ENCODE measurements around the gene AIFM3. TPM values are rescaled to one million over a fixed set of nuclear protein-coding genes. Genes with fewer than 3 reads are reported as not detected.

The AIFM3 gene
- total RNA-seq, 1 donor from 2014 or later: 12.3 TPM

DNA sequence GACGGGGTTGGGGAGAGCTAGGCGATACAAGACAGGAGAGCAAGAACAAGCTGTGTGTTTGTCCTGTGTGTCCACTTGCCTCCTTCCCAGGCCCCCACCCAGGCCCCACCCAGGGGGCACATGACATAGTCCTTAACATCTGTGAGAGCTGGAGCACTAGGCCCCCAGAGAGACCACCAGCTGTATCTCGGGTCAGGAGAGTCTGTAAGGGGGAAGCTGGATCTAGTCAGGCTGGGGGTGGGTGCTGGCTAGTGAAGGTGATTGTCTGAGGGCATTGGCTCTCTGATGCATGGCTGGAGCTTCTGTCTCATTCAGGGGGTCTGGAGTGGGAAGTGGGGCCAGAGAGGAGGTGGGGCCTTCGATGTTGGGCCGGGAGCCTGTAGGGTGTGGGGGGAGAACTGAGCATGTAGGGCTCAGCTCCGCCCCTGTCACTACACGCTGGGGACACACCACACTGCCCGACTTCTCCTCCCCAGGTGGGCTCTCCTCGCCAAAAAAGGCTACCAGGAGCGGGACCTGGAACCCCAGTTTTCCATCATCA lies 48.5 kb downstream of the AIFM3 start:
- intact Hi-C loops (cut with DNase I): no loop called here
- H3K4me3 ChIP-seq: no peak overlapping the region
- peaks cover 18% of the 10 kb centered on the region for H3K4me1 ChIP-seq

DNA sequence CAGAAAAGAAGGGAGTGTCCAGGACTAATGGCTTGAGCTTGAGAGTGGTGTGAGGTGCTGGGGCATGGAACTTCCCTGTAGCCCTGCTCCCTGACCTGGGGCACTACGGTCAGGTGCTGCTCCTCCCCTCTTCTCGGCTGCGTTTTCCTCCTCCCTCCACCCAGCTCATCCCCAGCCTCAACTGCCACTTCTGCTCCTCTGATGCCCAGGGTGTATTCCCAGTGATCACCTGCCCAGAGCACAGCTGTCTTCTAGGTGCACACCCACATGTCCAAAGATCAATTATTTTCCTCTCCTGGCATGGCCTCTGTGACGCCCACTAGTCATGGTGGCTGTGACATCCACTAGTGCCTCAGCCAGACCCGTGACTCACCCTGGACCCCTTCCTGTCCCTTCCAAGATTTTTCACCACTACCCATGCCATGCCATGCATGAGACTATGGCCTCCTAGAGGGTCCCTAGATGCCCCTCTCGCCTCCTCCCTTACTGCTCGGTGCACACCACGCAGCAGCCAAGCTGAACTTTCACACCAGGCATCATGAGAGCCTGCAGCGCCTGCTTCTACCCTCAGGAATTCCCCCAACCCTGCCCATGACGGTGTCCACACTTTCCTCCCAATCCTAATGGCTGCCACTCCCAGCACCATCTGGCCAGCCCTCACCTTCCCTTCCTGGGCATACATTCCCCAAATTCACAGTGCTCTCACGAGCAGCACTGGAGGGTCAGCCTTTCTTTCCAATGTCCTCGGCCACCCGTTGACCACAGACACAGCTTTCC lies 49.8 kb downstream of the AIFM3 start:
- H3K27me3 ChIP-seq (ENCODE audit: low read depth): no peaks in the 10 kb centered on the region
- H3K27ac ChIP-seq: no peak overlapping the region
- no peak overlapping the region for H3K4me3 ChIP-seq
- DNase-seq: no peak
- intact Hi-C loops (cut with DNase I): no loop called here
- H3K4me1 ChIP-seq: peaks cover 18% of the 10 kb centered on the region
- TF ChIP-seq, protein P1, sequence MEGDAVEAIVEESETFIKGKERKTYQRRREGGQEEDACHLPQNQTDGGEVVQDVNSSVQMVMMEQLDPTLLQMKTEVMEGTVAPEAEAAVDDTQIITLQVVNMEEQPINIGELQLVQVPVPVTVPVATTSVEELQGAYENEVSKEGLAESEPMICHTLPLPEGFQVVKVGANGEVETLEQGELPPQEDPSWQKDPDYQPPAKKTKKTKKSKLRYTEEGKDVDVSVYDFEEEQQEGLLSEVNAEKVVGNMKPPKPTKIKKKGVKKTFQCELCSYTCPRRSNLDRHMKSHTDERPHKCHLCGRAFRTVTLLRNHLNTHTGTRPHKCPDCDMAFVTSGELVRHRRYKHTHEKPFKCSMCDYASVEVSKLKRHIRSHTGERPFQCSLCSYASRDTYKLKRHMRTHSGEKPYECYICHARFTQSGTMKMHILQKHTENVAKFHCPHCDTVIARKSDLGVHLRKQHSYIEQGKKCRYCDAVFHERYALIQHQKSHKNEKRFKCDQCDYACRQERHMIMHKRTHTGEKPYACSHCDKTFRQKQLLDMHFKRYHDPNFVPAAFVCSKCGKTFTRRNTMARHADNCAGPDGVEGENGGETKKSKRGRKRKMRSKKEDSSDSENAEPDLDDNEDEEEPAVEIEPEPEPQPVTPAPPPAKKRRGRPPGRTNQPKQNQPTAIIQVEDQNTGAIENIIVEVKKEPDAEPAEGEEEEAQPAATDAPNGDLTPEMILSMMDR (IDR thresholded peaks at IDR 0.05): no peak
- no peaks in the 10 kb centered on the region for H3K36me3 ChIP-seq
- ATAC-seq: no peak
- no peaks in the 10 kb centered on the region for H3K9me3 ChIP-seq

More for the DNA sequence above, 48.5 kb downstream of the AIFM3 start:
- Histone ChIP-seq H3K27me3 (ENCODE audit: low read depth) (no peaks in the 10 kb centered on the region), H3K36me3 (no peaks in the 10 kb centered on the region), H3K9me3 (no peaks in the 10 kb centered on the region), H3K27ac (peak overlapping the region; percentile 77)
- no peak for DNase-seq
- TF ChIP-seq, protein P1 (IDR thresholded peaks at IDR 0.05): no peak
- ATAC-seq: no peak

DNA sequence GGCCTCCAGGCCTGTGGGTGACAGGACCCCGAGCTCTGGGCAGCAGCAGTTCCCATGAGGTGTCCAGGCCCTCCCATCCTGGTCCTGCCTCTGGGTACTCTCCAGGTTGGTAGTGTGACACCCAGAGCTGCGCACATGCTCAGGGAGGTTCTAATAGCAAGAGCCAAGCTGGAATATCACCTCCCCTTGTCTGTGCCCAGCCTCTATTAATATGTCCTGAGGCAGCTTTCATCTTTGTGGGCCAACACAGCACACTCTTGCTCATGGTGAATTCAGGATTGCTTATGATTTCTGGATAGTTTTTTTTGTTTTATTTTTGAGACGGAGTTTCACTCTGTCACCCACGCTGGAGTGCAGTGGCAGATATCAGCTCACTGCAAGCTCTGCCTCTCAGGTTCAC lies 51.3 kb downstream of the AIFM3 start:
- no peak overlapping the region for H3K4me3 ChIP-seq
- H3K27me3 ChIP-seq (ENCODE audit: low read depth): no peaks in the 10 kb centered on the region
- intact Hi-C loops (cut with DNase I): no loop called here
- H3K27ac ChIP-seq: no peak overlapping the region
- TF ChIP-seq, protein P1 (IDR thresholded peaks at IDR 0.05): no peak
- no peaks in the 10 kb centered on the region for H3K36me3 ChIP-seq
- DNase-seq (no peak), ATAC-seq (no peak)
- no peaks in the 10 kb centered on the region for H3K9me3 ChIP-seq
- H3K4me1 ChIP-seq: peaks cover 18% of the 10 kb centered on the region

DNA sequence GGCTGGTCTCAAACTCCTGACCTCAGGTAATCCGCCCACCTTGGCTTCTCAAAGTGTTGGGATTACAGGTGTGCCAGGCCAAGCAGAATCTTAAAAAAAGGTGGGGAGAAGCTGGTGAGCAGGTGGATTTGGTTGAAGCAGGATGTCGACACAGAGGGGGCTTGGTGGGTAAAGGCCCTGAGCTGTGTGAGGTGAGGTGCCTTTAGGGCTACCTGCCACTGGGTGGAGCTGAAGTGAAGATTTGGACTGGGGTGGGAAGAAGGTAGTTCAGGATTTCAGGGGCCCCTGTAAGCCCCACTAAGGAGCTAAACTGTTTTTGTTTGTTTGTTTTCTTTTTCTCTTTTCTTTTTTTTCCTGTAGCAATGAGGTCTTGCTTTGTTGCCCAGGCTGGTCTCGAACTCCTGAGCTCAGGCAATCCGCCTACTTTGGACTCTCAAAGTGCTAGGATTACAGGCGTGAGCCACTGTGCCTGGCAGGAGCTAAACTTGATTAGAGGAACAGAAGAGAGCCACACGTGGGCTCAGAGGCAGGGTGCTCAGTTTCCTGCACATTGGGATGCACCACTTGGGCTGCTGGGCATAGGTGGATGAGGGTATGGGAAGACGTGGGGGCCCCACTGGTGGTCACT lies 53.9 kb downstream of the AIFM3 start:
- no peaks in the 10 kb centered on the region for H3K4me1 ChIP-seq
- no peaks in the 10 kb centered on the region for H3K9me3 ChIP-seq
- DNase-seq (no peak), ATAC-seq (no peak)
- no peaks in the 10 kb centered on the region for H3K27me3 ChIP-seq (ENCODE audit: low read depth)
- no peak overlapping the region for H3K27ac ChIP-seq
- intact Hi-C loops (cut with DNase I): no loop called here
- TF ChIP-seq, protein P1 (IDR thresholded peaks at IDR 0.05): peak; percentile 16
- H3K36me3 ChIP-seq: no peaks in the 10 kb centered on the region
- H3K4me3 ChIP-seq: no peak overlapping the region

DNA sequence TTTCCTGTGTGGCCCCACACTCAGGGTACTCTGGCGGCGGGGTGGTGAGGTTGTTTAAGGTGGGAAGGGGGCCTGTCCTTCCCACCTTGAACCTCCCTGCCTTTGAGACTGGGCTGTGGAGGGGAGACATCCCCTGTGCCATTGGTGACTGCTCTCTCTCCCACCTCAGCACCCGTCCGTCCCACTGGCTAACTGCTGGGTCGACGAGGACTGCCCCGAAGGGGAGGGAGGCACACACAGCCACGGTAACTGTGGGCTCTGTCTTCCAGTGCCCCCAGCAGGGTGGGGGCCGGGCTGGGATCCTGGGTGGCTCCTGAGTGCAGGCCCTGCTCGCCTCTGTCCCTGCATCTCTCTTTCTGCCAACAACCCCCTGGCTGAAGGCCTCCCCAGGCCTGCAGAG lies 55.5 kb downstream of the AIFM3 start:
- H3K27ac ChIP-seq: no peak overlapping the region
- H3K27me3 ChIP-seq (ENCODE audit: low read depth): no peaks in the 10 kb centered on the region
- intact Hi-C loops (cut with DNase I): no loop called here
- H3K4me1 ChIP-seq: no peaks in the 10 kb centered on the region
- no peaks in the 10 kb centered on the region for H3K9me3 ChIP-seq
- ATAC-seq (no peak), DNase-seq (no peak)
- H3K36me3 ChIP-seq: no peaks in the 10 kb centered on the region
- no peak overlapping the region for H3K4me3 ChIP-seq
- TF ChIP-seq, protein P1 (IDR thresholded peaks at IDR 0.05): no peak

All from lower lobe of right lung (tissue), 2 donors.